ENCODE results near the gene ALOX12. TPM values are rescaled to one million over a fixed set of nuclear protein-coding genes. Genes with fewer than 3 reads are reported as not detected.

ALOX12 gene
- total and polyA plus RNA-seq, 4 donors: 0.03 to 3.1 (median 0.24) TPM; not detected in 1

DNA sequence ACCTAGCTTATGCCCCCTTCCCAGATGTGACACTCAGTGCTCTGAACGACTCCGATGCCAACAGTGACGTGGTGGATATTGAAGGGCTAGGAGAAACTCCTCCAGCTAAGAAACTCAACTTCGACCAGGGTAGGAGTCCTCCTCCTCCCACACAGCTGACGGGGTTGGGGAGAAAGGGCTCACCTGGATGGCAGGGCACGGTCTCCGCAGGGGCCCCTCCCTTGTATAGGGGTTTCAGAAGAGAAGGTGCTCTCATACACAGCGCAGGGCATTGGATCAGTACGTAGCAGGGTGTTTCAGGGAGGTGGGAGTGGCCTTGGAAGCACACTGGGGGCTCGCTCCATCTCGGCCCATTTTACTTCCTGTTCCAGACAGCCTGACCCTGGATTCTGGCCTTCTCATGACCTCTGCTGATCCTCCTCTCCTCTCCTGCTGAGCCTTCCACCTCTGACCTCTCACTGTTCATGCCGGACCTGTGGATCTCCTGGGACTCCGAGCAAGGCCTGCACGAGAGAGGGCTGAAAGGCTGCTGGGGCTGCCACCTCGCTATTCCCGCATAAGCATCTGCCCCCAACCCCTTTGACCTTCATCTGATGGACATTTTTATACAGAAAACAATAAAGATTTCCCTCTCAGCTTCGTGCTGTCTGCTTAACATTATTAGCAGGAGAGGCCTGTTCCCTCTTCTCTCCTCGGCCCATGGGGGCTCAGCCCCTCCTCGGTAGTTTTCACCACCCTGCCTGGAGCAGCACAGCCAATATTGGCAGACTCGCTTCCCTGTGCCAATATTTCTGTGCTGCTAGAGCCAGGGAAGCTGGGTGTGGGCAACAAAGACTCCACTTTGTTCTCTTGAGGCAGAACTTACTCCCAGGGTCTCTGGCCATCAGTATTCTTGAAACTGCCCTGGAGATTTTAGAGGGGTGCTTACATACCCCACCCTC lies 21.3 kb downstream of the ALOX12 start:
- Histone ChIP-seq H3K4me1 (ENCODE audit: control insufficient read depth in 4 of 4, insufficient read depth in 4 of 4, low read length in 3 of 4) (peaks cover 11 to 39% (median 25%) of the 10 kb centered on the region in 4 donors), H3K27me3 (ENCODE audit: control insufficient read depth in 4 of 4, insufficient read depth in 4 of 4, low read length in 3 of 4) (no peaks in the 10 kb centered on the region), H3K9me3 (ENCODE audit: control insufficient read depth in 4 of 4, low read length in 3 of 4) (no peaks in the 10 kb centered on the region), H3K9ac (ENCODE audit: low read depth in 1 of 2, low read length in 2 of 2) (no peak overlapping the region), H3K27ac (ENCODE audit: low read depth in 1 of 2, low read length in 2 of 2) (peak overlapping the region; percentile 59 to 75), H3K36me3 (ENCODE audit: control insufficient read depth in 4 of 4, insufficient read depth in 3 of 4, low read depth in 1 of 4, low read length in 3 of 4) (no peaks in the 10 kb centered on the region), H3K4me3 (ENCODE audit: low read depth in 1 of 3, low read length in 3 of 3) (no peak overlapping the region)
- TF ChIP-seq FOXA1 (IDR thresholded peaks at IDR 0.05) (no peak), JUND (IDR thresholded peaks at IDR 0.05) (no peak), RAD21 (IDR thresholded peaks at IDR 0.05) (no peak), NR2F2 (IDR thresholded peaks at IDR 0.05) (peak; percentile 52)
- 81% methylated on average over 20 of the region's 20 CpGs for WGBS
- peak; percentile 34 for DNase-seq (ENCODE audit: low spot score)

DNA sequence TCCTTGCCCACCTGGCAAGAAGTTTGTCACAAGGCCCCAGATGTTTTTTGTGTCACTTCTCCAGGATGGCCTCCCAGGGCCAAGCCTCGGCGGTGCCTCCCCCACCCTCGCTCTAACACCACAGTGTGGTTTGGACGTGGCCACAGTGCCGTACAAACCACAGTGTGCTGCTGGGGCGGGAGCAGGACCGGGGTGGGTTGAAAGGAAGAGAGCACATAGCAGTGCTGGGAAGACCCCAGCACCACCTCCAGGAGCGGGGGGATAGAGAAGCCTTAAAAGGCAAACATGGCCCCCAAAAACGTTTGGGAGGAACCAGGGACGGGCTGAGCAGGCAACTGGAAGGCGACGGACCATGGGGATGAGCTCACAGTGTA lies 22.0 kb downstream of the ALOX12 start:
- no peak overlapping the region for H3K9ac ChIP-seq (ENCODE audit: low read depth in 1 of 2, low read length in 2 of 2)
- peak overlapping the region; percentile 59 to 75 for H3K27ac ChIP-seq (ENCODE audit: low read depth in 1 of 2, low read length in 2 of 2)
- H3K9me3 ChIP-seq (ENCODE audit: control insufficient read depth in 4 of 4, low read length in 3 of 4): no peaks in the 10 kb centered on the region
- peaks cover 12 to 45% (median 30%) of the 10 kb centered on the region in 4 donors for H3K4me1 ChIP-seq (ENCODE audit: control insufficient read depth in 4 of 4, insufficient read depth in 4 of 4, low read length in 3 of 4)
- H3K4me3 ChIP-seq (ENCODE audit: low read depth in 1 of 3, low read length in 3 of 3): no peak overlapping the region
- WGBS: 79% methylated on average over 12 of the region's 12 CpGs
- no peaks in the 10 kb centered on the region for H3K36me3 ChIP-seq (ENCODE audit: control insufficient read depth in 4 of 4, insufficient read depth in 3 of 4, low read depth in 1 of 4, low read length in 3 of 4)
- TF ChIP-seq TAF1 (conservative IDR thresholded peaks at IDR 0.05): no peak
- TF ChIP-seq YY1 (IDR thresholded peaks at IDR 0.05): no peak
- TF ChIP-seq MAX (IDR thresholded peaks at IDR 0.05): no peak
- no peak for TF ChIP-seq GABPA (IDR thresholded peaks at IDR 0.05 in 1 of 2, conservative IDR thresholded peaks at IDR 0.05 in 1 of 2)
- TF ChIP-seq NR2F2 (IDR thresholded peaks at IDR 0.05): no peak
- peak; percentile 29 for DNase-seq (ENCODE audit: low spot score)
- no peaks in the 10 kb centered on the region for H3K27me3 ChIP-seq (ENCODE audit: control insufficient read depth in 4 of 4, insufficient read depth in 4 of 4, low read length in 3 of 4)

GRCh38 chr17:7018331-7018964 lies 22.6 kb downstream of the ALOX12 start:
- Histone ChIP-seq H3K9me3 (ENCODE audit: control insufficient read depth in 4 of 4, low read length in 3 of 4) (no peaks in the 10 kb centered on the region), H3K27ac (ENCODE audit: low read depth in 1 of 2, low read length in 2 of 2) (peak overlapping the region; percentile 59 to 75), H3K36me3 (ENCODE audit: control insufficient read depth in 4 of 4, insufficient read depth in 3 of 4, low read depth in 1 of 4, low read length in 3 of 4) (no peaks in the 10 kb centered on the region), H3K4me1 (ENCODE audit: control insufficient read depth in 4 of 4, insufficient read depth in 4 of 4, low read length in 3 of 4) (peaks cover 12 to 43% (median 28%) of the 10 kb centered on the region in 4 donors), H3K9ac (ENCODE audit: low read depth in 1 of 2, low read length in 2 of 2) (no peak overlapping the region), H3K4me3 (ENCODE audit: low read depth in 1 of 3, low read length in 3 of 3) (peak overlapping the region in 1 of 3 donors; percentile 58), H3K27me3 (ENCODE audit: control insufficient read depth in 4 of 4, insufficient read depth in 4 of 4, low read length in 3 of 4) (no peaks in the 10 kb centered on the region)
- WGBS: 84% methylated on average over 10 of the region's 10 CpGs
- no peak for DNase-seq (ENCODE audit: low spot score)
- TF ChIP-seq TAF1 (conservative IDR thresholded peaks at IDR 0.05) (no peak), HNF4G (IDR thresholded peaks at IDR 0.05) (no peak), RAD21 (IDR thresholded peaks at IDR 0.05) (no peak), MAX (IDR thresholded peaks at IDR 0.05) (no peak), RXRA (IDR thresholded peaks at IDR 0.05) (no peak), FOXA2 (IDR thresholded peaks at IDR 0.05) (no peak), REST (IDR thresholded peaks at IDR 0.05) (no peak), NR2F2 (IDR thresholded peaks at IDR 0.05) (peak; percentile 43), YY1 (IDR thresholded peaks at IDR 0.05) (peak; percentile 61), HNF4A (conservative IDR thresholded peaks at IDR 0.05) (no peak), SP1 (IDR thresholded peaks at IDR 0.05) (no peak), FOXA1 (IDR thresholded peaks at IDR 0.05) (no peak), ZBTB33 (IDR thresholded peaks at IDR 0.05) (no peak), JUND (IDR thresholded peaks at IDR 0.05) (no peak), EGR1 (IDR thresholded peaks at IDR 0.05; ENCODE audit: low read depth in 2 of 2) (no peak)
- TF ChIP-seq, protein P1, sequence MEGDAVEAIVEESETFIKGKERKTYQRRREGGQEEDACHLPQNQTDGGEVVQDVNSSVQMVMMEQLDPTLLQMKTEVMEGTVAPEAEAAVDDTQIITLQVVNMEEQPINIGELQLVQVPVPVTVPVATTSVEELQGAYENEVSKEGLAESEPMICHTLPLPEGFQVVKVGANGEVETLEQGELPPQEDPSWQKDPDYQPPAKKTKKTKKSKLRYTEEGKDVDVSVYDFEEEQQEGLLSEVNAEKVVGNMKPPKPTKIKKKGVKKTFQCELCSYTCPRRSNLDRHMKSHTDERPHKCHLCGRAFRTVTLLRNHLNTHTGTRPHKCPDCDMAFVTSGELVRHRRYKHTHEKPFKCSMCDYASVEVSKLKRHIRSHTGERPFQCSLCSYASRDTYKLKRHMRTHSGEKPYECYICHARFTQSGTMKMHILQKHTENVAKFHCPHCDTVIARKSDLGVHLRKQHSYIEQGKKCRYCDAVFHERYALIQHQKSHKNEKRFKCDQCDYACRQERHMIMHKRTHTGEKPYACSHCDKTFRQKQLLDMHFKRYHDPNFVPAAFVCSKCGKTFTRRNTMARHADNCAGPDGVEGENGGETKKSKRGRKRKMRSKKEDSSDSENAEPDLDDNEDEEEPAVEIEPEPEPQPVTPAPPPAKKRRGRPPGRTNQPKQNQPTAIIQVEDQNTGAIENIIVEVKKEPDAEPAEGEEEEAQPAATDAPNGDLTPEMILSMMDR (IDR thresholded peaks at IDR 0.05; ENCODE audit: low read depth, low read length, missing input control): no peak
- TF ChIP-seq, protein P2, sequence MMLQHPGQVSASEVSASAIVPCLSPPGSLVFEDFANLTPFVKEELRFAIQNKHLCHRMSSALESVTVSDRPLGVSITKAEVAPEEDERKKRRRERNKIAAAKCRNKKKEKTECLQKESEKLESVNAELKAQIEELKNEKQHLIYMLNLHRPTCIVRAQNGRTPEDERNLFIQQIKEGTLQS (IDR thresholded peaks at IDR 0.05): no peak

Data from liver (tissue), 9 donors.